Activated B cell treated with CpG ODN at 0.5 μM for 24 hours (primary cell): ENCODE results near the gene RBP4. TPM values are rescaled to one million over a fixed set of nuclear protein-coding genes. Genes with fewer than 3 reads are reported as not detected.

Experiments
- ATAC-seq: fragments of 200-7000 bp; cut with Tn5 transposase; one replicate; pipeline ENCODE4 v1.10.0; 2021; ENCODE audit warnings: low read depth, mild to moderate bottlenecking, moderate library complexity
- CTCF ChIA-PET: fragments of 350-600 bp; sonication (Branson Sonifier 250); formaldehyde crosslinking; loops from one replicate; lab custom pipeline; 2021; ENCODE audit warnings: antibody characterized with exemption; lab: Charles Lee
- POLR2A ChIA-PET: fragments of 350-600 bp; sonication (Branson Sonifier 250); formaldehyde crosslinking; loops from one replicate; lab custom pipeline; 2021; ENCODE audit warnings: antibody characterized with exemption; lab: Charles Lee
- DNase-seq: peaks from one replicate; pipeline ENCODE4 v3.0.0; 2022
- H3K27ac Mint-ChIP-seq: one replicate; pipeline ENCODE4 v1.8.0; 2020; ENCODE audit warnings: mixed read lengths
- H3K27me3 Mint-ChIP-seq: one replicate; pipeline ENCODE4 v1.8.0; 2021; ENCODE audit warnings: mixed read lengths
- H3K36me3 Mint-ChIP-seq: one replicate; pipeline ENCODE4 v1.8.0; 2021; ENCODE audit warnings: low read depth, mixed read lengths
- H3K4me1 Mint-ChIP-seq: one replicate; pipeline ENCODE4 v1.8.0; 2021; ENCODE audit warnings: mixed read lengths
- H3K4me3 Mint-ChIP-seq: one replicate; pipeline ENCODE4 v1.8.0; 2020; ENCODE audit warnings: mild to moderate bottlenecking, mixed read lengths
- H3K9me3 Mint-ChIP-seq: one replicate; pipeline ENCODE4 v1.8.0; 2020; ENCODE audit warnings: mixed read lengths
- intact Hi-C: fragments of 100-400 bp; cut with micrococcal nuclease; formaldehyde crosslinking; loops from one replicate; pipeline ENCODE4 v1.15.1; 2024
- total RNA-seq: library from RNA; stranded (reverse); gene quantifications from 2 replicates; pipeline ENCODE4 v1.2.3, GENCODE V29; 2022
- TF ChIP-seq, protein P1 (sequence below): fragments of 200-600 bp; IDR thresholded peaks from one replicate; pipeline ENCODE4 v1.8.0; 2022; ENCODE audit warnings: antibody characterized with exemption, mild to moderate bottlenecking

RBP4 gene
- not detected in 2 replicates for total RNA-seq

DNA sequence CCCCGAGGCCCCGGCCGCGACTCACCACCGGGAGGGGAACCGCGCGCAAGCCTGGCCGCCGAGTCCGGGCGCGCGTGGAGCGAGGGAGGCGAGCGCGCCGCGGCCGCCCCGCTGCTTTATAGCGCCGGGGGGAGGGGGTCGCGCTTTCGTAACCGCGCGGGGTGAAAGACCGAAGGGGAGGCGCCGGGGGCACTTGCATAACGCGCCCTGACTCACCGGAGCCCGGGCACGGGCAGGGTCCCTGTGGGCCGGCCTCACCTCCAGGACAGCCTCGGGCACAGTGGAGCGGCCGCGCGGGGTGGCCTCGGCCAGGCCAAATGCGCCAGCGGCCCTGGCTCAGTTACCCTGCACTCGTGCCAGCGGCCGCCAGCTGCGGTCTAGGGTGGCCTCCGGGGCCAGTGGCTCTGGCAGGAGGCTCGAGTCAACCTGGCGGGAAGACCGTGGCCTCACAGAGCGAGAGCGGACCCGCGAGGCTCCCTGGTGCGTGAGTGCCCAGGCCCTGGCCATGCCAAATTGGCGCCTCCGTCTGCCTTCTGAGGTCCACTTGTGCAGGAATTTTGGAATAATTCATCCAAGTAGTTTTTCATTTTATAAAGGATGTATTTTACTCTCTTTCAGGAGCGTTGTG, at the start of gene RBP4:
Gene RBP4, minus strand, starts transcription at position 90 of the 628 bp plus-strand sequence. CDS start 207 bp downstream, outside the sequence.
- Mint-ChIP-seq H3K36me3 (no peaks in the 10 kb centered on the region), H3K27me3 (peaks cover 43% of the 10 kb centered on the region), H3K4me3 (no peak within 1 kb of the TSS), H3K27ac (no peak within 1 kb of the TSS), H3K4me1 (no peaks in the 10 kb centered on the region), H3K9me3 (no peaks in the 10 kb centered on the region)
- CTCF ChIA-PET = no interaction called here
- TF ChIP-seq, protein P1, sequence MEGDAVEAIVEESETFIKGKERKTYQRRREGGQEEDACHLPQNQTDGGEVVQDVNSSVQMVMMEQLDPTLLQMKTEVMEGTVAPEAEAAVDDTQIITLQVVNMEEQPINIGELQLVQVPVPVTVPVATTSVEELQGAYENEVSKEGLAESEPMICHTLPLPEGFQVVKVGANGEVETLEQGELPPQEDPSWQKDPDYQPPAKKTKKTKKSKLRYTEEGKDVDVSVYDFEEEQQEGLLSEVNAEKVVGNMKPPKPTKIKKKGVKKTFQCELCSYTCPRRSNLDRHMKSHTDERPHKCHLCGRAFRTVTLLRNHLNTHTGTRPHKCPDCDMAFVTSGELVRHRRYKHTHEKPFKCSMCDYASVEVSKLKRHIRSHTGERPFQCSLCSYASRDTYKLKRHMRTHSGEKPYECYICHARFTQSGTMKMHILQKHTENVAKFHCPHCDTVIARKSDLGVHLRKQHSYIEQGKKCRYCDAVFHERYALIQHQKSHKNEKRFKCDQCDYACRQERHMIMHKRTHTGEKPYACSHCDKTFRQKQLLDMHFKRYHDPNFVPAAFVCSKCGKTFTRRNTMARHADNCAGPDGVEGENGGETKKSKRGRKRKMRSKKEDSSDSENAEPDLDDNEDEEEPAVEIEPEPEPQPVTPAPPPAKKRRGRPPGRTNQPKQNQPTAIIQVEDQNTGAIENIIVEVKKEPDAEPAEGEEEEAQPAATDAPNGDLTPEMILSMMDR = no peak
- ATAC-seq (no peak), DNase-seq (no peak)
- POLR2A ChIA-PET = no interaction called here
- intact Hi-C loops = no loop called here

DNA sequence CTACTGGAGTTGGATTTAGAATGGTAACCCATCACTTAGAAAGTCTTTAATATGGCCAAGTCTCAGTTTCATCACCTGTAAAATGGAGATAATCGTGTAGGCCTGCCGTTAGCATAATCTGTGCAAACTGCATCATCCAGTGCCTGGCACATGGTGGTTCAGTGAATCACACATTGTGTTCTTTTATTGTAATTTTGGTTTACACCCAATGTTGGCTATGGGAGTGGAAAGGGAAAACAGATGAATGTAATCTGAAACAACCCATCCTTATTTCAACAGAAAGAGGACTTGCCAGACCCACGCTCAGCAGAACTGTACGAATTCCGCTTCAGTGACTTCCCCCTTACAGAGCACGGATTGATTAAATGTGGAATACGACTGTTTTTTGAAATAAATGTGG, 38.8 kb upstream of the RBP4 start:
- H3K27ac Mint-ChIP-seq = no peak overlapping the region
- H3K4me1 Mint-ChIP-seq = no peaks in the 10 kb centered on the region
- intact Hi-C loops = no loop called here
- CTCF ChIA-PET = no interaction called here
- DNase-seq = no peak
- H3K4me3 Mint-ChIP-seq = no peak overlapping the region
- TF ChIP-seq, protein P1 = no peak
- POLR2A ChIA-PET = no interaction called here
- peaks cover 2% of the 10 kb centered on the region for H3K9me3 Mint-ChIP-seq
- H3K36me3 Mint-ChIP-seq = no peaks in the 10 kb centered on the region
- peaks cover 8% of the 10 kb centered on the region for H3K27me3 Mint-ChIP-seq
- ATAC-seq = no peak

DNA sequence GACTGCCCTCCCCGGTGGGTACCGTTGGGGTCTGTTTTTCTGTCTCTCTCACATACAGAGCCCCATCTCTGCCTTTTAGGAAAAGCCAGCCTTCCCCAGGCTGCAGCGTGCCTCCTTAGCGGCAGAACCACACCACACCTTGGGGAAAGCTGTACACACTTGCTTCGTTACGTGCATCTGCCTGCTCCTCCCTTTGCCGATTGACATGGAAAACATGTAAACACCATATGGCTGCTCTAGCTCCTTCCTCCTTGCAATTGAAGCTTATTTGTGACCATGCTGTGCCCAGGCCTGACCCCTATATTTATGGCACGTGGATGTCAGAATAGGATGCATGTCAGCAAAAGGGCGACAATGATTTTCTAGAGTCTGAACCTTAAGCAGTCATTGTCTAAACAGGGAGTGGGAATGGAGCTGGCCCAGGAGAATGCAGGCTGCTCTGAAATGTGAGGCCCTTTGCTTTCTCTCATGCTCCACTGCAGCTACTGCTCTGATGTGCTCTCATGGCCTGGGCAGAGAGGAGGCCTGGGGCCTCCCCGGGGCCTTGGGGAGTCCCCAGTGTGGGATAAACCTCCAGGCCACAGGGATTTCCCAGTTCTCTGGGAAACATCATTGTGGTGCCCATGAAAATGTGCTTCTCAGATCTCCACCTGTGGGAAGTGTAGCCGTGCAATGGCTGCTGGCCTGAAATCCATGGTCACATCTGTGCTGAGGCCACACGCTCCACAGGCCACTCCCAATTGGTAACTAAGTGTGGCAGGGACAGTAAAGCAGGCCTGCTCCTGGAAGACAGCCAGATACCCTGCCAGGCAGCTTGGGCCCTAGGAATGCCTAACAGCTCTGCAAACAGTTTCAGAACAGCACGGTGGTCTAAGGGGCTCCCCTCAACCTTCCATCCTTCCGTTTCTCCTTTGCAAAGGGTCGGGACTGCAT, 29.9 kb upstream of the RBP4 start:
- Mint-ChIP-seq H3K36me3 (no peaks in the 10 kb centered on the region), H3K27me3 (peaks cover 18% of the 10 kb centered on the region), H3K9me3 (peaks cover under 1% of the 10 kb centered on the region), H3K4me3 (no peak overlapping the region), H3K27ac (no peak overlapping the region), H3K4me1 (no peaks in the 10 kb centered on the region)
- DNase-seq = no peak
- TF ChIP-seq, protein P1 = no peak
- no peak for ATAC-seq
- CTCF ChIA-PET = no interaction called here
- intact Hi-C loops = no loop called here
- POLR2A ChIA-PET = no interaction called here

DNA sequence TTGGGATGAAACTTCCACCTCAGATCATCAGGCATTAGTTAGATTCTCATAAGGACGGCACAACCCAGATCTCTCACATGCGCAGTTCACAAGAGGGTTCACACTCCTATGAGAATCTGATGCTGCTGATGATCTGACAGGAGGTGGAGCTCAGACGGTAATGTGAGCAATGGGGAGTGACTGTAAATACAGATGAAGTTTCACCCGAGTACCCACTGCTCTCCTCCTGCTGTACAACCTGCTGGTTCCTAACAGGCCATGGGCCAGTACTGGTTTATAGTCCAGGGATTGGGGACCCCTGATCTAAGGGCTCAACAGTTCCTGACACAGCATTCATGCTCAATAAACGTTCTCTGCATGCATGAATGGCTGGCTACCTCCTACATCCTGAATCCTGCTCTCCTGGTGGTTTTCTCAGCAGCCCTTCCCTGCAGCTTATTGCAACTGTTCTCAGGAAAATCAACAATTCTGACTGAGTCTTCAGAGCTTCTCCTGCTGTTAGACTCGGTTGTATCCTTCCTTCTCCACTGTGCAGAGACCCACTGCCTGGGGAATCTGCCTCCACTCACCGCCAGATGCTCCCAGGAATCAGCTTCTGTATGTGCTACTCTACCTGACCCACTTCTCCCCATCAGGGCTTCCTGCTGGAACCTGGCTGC, 28.7 kb upstream of the RBP4 start:
- H3K36me3 Mint-ChIP-seq = no peaks in the 10 kb centered on the region
- POLR2A ChIA-PET = no interaction called here

More for the DNA sequence above, 28.7 kb upstream of the RBP4 start:
- DNase-seq (no peak), ATAC-seq (no peak)
- Mint-ChIP-seq H3K27me3 (peaks cover 18% of the 10 kb centered on the region), H3K9me3 (no peaks in the 10 kb centered on the region), H3K4me1 (no peaks in the 10 kb centered on the region), H3K27ac (no peak overlapping the region), H3K4me3 (no peak overlapping the region)
- intact Hi-C loops = no loop called here
- TF ChIP-seq, protein P1 = no peak
- CTCF ChIA-PET = no interaction called here
